Measurements from ENCODE around the gene PRSS58.

DNA sequence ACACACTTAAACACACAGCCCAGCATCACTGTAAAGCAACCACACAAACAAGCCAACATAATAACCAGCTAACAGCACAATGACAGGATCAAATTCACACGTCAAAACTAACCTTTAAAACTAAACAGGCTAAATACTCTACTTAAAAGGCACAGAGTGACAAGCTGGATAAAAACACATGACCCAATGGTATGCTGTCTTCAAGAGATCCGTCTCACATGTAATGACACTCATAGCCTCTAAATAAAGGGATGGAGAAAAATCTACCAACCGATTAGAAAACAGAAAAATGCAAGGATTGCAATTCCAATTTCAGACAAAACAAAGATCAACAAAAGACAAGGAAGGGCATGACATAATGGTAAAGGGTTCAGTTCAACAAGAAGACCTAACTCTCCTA is 17.2 kb upstream of the PRSS58 start:
- TF ChIP-seq, protein P1, sequence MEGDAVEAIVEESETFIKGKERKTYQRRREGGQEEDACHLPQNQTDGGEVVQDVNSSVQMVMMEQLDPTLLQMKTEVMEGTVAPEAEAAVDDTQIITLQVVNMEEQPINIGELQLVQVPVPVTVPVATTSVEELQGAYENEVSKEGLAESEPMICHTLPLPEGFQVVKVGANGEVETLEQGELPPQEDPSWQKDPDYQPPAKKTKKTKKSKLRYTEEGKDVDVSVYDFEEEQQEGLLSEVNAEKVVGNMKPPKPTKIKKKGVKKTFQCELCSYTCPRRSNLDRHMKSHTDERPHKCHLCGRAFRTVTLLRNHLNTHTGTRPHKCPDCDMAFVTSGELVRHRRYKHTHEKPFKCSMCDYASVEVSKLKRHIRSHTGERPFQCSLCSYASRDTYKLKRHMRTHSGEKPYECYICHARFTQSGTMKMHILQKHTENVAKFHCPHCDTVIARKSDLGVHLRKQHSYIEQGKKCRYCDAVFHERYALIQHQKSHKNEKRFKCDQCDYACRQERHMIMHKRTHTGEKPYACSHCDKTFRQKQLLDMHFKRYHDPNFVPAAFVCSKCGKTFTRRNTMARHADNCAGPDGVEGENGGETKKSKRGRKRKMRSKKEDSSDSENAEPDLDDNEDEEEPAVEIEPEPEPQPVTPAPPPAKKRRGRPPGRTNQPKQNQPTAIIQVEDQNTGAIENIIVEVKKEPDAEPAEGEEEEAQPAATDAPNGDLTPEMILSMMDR (IDR thresholded peaks at IDR 0.05) = no peak
- TF ChIP-seq POLR2A (IDR thresholded peaks at IDR 0.05) = no peak

Measured in thyroid gland (tissue), 4 donors.